ENCODE results near the gene ABLIM1. TPM values are rescaled to one million over a fixed set of nuclear protein-coding genes. Genes with fewer than 3 reads are reported as not detected.

ABLIM1 gene
- total RNA-seq, 1 donor from 2014 or later: 30.2 TPM

- TF ChIP-seq CTCF (conservative IDR thresholded peaks at IDR 0.05; ENCODE audit: low read depth, low read length): no peak
- DNase-seq (ENCODE audit: low read depth): no peak
- no peak overlapping the region for H3K4me3 ChIP-seq (ENCODE audit: low read depth, low read length)
Observed at GRCh38 chr10:114624951-114625780, 32.9 kb downstream of the ABLIM1 start.

- no peak for TF ChIP-seq CTCF (conservative IDR thresholded peaks at IDR 0.05; ENCODE audit: low read depth, low read length)
- H3K4me3 ChIP-seq (ENCODE audit: low read depth, low read length): no peak overlapping the region
- DNase-seq (ENCODE audit: low read depth): no peak
Observed at GRCh38 chr10:114624422-114624821, 33.7 kb downstream of the ABLIM1 start.

- DNase-seq (ENCODE audit: low read depth): peak; percentile 94
- TF ChIP-seq CTCF (conservative IDR thresholded peaks at IDR 0.05; ENCODE audit: low read depth, low read length): peak; percentile 20
- no peak overlapping the region for H3K4me3 ChIP-seq (ENCODE audit: low read depth, low read length)
Observed at GRCh38 chr10:114623661-114624294, 34.3 kb downstream of the ABLIM1 start.

- H3K4me3 ChIP-seq (ENCODE audit: low read depth, low read length): no peak overlapping the region
- no peak for TF ChIP-seq CTCF (conservative IDR thresholded peaks at IDR 0.05; ENCODE audit: low read depth, low read length)
- DNase-seq (ENCODE audit: low read depth): no peak
Observed at GRCh38 chr10:114623155-114623554, 34.9 kb downstream of the ABLIM1 start.

GRCh38 chr10:114618722-114619121, 39.4 kb downstream of the ABLIM1 start:
- H3K4me3 ChIP-seq (ENCODE audit: low read depth, low read length): no peak overlapping the region
- DNase-seq (ENCODE audit: low read depth): no peak
- TF ChIP-seq CTCF (conservative IDR thresholded peaks at IDR 0.05; ENCODE audit: low read depth, low read length): no peak

- TF ChIP-seq CTCF (conservative IDR thresholded peaks at IDR 0.05; ENCODE audit: low read depth, low read length): no peak
- H3K4me3 ChIP-seq (ENCODE audit: low read depth, low read length): no peak overlapping the region
- DNase-seq (ENCODE audit: low read depth): no peak
Observed at GRCh38 chr10:114616516-114616915, 41.6 kb downstream of the ABLIM1 start.
